Subcutaneous adipose tissue (tissue), 4 donors: ENCODE measurements around the gene DLK1. TPM values are rescaled to one million over a fixed set of nuclear protein-coding genes. Genes with fewer than 3 reads are reported as not detected.

Experiments used
- total RNA-seq, 4 donors: library from RNA; depleted of rRNA; stranded (reverse); fragments of >200 nt; gene quantifications; one replicate each; pipeline ENCODE4 v1.1.0, GENCODE V29; 2016
- TF ChIP-seq, protein P1 (sequence below): fragments of 450-650 bp; IDR thresholded peaks from one replicate; pipeline ENCODE4 v1.5.1; 2016; ENCODE audit warnings: low read depth, mild to moderate bottlenecking, control low read depth, antibody characterized with exemption, moderate library complexity

Gene DLK1
- total RNA-seq, 4 donors from 2014 or later = not detected

DNA sequence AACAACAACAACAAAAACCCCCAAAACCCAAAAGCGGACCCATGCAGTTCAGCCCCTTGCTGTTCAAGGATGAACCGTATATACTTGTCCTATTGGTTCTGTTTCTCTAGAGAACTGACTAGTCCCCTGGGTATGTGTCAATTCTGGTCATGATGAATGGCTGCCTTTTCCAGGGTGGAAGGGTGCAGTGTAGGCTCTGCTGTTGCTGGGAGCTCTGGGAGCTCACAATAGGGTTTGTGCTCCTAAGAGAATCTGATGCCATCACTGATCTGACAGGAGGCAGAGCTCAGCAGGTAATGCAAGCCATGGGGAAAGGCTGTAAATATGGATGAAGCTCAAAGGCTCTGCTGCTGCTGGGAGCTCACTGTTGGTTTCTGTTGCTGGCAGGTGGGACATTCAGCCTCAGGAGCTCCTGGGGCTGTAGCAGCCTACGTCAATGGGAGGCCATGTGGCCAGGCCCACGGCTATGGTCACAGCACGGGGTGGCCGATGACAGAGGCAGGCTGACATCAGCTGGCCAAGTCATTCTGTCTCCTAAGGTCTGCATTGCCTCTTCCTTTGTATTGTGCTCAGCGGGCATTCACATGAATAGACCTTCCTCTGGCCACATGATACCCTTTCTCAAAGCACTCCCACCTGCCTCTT lies 37.9 kb downstream of the DLK1 start:
- TF ChIP-seq, protein P1, sequence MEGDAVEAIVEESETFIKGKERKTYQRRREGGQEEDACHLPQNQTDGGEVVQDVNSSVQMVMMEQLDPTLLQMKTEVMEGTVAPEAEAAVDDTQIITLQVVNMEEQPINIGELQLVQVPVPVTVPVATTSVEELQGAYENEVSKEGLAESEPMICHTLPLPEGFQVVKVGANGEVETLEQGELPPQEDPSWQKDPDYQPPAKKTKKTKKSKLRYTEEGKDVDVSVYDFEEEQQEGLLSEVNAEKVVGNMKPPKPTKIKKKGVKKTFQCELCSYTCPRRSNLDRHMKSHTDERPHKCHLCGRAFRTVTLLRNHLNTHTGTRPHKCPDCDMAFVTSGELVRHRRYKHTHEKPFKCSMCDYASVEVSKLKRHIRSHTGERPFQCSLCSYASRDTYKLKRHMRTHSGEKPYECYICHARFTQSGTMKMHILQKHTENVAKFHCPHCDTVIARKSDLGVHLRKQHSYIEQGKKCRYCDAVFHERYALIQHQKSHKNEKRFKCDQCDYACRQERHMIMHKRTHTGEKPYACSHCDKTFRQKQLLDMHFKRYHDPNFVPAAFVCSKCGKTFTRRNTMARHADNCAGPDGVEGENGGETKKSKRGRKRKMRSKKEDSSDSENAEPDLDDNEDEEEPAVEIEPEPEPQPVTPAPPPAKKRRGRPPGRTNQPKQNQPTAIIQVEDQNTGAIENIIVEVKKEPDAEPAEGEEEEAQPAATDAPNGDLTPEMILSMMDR = no peak

DNA sequence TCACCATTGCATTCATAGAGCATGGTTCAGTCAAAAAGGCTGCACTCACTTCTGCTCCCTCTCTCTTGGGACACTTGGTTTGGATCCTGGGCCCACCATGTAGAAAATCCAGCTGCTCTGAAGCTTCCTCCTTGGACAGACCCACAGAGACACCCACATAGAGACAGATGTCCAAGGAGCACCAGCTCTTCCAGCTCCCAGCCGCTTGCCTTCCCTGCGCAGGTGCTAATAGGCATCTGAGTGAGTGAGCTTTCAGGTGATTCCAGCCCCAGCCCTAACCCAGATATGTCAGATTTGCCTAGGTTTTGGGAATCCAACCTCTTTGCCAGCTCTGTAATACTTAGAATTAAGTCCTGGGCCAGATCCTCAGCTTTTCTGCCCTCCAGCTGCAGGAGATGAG lies 38.6 kb downstream of the DLK1 start:
- TF ChIP-seq, protein P1 = no peak

DNA sequence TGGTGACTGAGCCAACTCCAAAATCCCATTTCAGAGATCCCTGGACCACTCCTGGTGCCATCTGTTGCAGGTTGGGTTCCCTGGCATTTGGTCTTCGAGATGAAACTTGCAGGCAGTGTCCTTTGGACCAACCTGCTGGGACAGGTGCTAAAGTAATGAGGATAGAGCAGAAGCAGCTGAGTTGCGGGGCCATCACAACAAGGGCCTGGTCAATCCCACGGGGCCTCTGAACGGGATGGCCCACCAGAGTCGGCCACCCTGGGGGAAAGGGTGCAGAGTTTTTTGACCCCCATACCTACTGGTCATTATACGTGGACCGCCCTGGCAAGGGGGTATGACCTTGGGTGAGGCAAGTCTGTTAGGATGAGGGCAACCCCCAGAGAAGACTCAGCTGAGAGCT lies 39.3 kb downstream of the DLK1 start:
- TF ChIP-seq, protein P1 = no peak

- TF ChIP-seq, protein P1 = no peak
These were observed 40.5 kb downstream of the DLK1 start for GRCh38 chr14:100767003-100767787.

DNA sequence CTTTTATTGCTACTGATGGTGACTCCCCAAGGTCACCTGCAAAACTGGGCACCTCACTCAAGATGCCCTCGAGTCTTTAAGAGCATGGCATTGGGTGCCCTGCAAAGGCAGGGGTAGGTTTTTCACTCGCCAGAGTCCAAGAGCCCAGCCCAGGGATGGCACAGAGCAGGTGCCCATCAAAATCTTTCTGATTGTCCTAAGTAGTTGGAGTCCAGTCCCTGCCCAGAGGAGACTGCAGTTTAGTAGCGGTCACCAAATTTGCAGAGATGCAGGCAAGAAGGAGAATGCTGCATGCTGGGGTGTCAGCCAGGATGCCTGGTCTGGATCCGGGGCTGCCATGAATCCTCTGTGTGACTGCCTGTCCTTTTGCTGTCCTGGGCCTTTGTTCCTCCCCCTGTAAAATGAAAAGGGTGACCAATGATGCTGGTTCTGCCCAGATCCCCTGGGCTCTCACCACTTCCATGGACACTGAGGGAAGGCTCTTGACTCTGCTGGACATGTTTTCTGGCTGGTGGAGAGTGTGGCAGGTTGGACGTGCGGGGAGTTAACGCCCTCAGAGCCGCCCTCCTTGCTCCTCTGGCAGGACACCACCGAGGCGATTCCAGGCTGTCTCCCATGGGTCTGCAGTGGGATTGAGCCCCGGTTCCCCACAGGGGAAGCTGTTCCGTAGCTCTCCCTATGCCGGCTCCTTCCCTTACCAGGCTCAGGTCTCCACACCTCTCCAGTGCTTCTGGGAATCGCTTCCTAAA lies 41.3 kb downstream of the DLK1 start:
- TF ChIP-seq, protein P1 = no peak

GRCh38 chr14:100769035-100769939 lies 42.6 kb downstream of the DLK1 start:
- TF ChIP-seq, protein P1 = no peak
